Loucy (cell line): Measurements from ENCODE around the gene ARID2.

Source experiments
- H2AFZ ChIP-seq: fragments of 200-600 bp; sonication (generic); 2 replicates; pipeline ENCODE4 v1.6.0; 2016; ENCODE audit warnings: antibody characterized with exemption, mild to moderate bottlenecking, low read length, moderate library complexity
- H3F3A ChIP-seq: fragments of 200-600 bp; 2 replicates; pipeline ENCODE4 v1.6.0; 2016; ENCODE audit warnings: antibody characterized with exemption, low read depth, mild to moderate bottlenecking
- H3K27me3 ChIP-seq: fragments of 200-600 bp; sonication (generic); 2 replicates; pipeline ENCODE4 v1.6.1; 2014; ENCODE audit warnings: low read length, mild to moderate bottlenecking; ENCODE audit not compliant: insufficient read depth, poor library complexity, severe bottlenecking
- H3K36me3 ChIP-seq: fragments of 200-600 bp; sonication (generic); 2 replicates; pipeline ENCODE4 v1.6.1; 2016; ENCODE audit warnings: low read length; ENCODE audit not compliant: insufficient read depth
- H3K4me1 ChIP-seq: fragments of 200-600 bp; sonication (generic); 2 replicates; pipeline ENCODE4 v1.5.1; 2014; ENCODE audit warnings: low read length, mild to moderate bottlenecking; ENCODE audit not compliant: insufficient read depth, poor library complexity, severe bottlenecking
- H3K4me2 ChIP-seq: fragments of 200-600 bp; sonication (generic); 2 replicates; pipeline ENCODE4 v1.6.0; 2014; ENCODE audit warnings: antibody characterized with exemption, low read length, low read depth, mild to moderate bottlenecking; ENCODE audit not compliant: poor library complexity, severe bottlenecking
- H3K4me3 ChIP-seq: fragments of 200-600 bp; sonication (generic); 2 replicates; pipeline ENCODE4 v1.5.1; 2014; ENCODE audit warnings: low read length, mild to moderate bottlenecking, mixed read lengths; ENCODE audit not compliant: poor library complexity, severe bottlenecking
- H3K79me2 ChIP-seq: fragments of 200-600 bp; sonication (generic); 2 replicates; pipeline ENCODE4 v1.6.1; 2014; ENCODE audit warnings: low read length; ENCODE audit not compliant: insufficient read depth
- H3K9ac ChIP-seq: fragments of 200-600 bp; sonication (generic); 2 replicates; pipeline ENCODE4 v1.6.0; 2014; ENCODE audit warnings: mild to moderate bottlenecking, low read depth, low read length, moderate library complexity; ENCODE audit not compliant: poor library complexity, severe bottlenecking
- H3K9me2 ChIP-seq: fragments of 200-600 bp; sonication (generic); replicated peaks from 2 replicates; pipeline ENCODE4 v1.6.1; 2016; ENCODE audit warnings: low read depth, low read length, mixed read lengths
- H3K9me3 ChIP-seq: fragments of 200-600 bp; sonication (generic); 2 replicates; pipeline ENCODE4 v1.6.1; 2014; ENCODE audit warnings: mild to moderate bottlenecking, antibody characterized with exemption, low read length, low read depth; ENCODE audit not compliant: insufficient read depth
- H4K20me1 ChIP-seq: fragments of 200-600 bp; sonication (generic); 2 replicates; pipeline ENCODE4 v1.6.0; 2014; ENCODE audit warnings: antibody characterized with exemption, low read length, mild to moderate bottlenecking; ENCODE audit not compliant: insufficient read depth, poor library complexity, severe bottlenecking
- EZH2phosphoT487 ChIP-seq: fragments of 200-600 bp; IDR thresholded peaks from 2 replicates; pipeline ENCODE4 v1.6.1; 2018; ENCODE audit warnings: antibody characterized with exemption, mild to moderate bottlenecking, moderate library complexity, borderline replicate concordance
- TF ChIP-seq, protein P1 (sequence below): fragments of 200-600 bp; sonication (generic); conservative IDR thresholded peaks from 2 replicates; pipeline ENCODE4 v1.5.1; 2014; ENCODE audit warnings: mild to moderate bottlenecking, antibody characterized with exemption, low read length

ARID2 gene

DNA sequence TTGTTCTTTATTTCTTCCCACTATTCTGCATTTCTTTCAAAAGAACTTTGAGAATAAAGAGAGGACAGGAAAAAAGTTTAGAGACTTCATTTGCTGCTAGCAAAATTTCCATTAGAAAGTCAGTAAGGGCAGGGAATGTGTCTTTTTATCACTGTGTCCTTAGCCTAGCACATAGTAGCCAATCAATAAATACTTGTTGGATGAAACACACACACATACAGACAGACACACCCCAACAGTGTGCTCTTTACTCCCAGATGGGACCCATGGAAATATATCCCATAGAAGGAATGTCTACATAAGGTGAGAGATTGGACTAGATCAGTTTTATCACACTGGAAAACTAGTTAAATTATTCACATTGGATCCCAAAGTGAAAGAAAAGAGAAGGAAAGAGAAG is 21.1 kb upstream of the ARID2 start:
- Histone ChIP-seq H3K36me3 (no peaks in the 10 kb centered on the region), H3K4me1 (no peaks in the 10 kb centered on the region), H3K9me2 (no peaks in the 10 kb centered on the region), H3K9ac (no peak overlapping the region), H3K79me2 (no peaks in the 10 kb centered on the region), H3F3A (no peaks in the 10 kb centered on the region), H3K4me3 (no peak overlapping the region), H3K9me3 (no peaks in the 10 kb centered on the region), H4K20me1 (no peaks in the 10 kb centered on the region), H3K27me3 (no peaks in the 10 kb centered on the region), H2AFZ (no peak overlapping the region), H3K4me2 (no peak overlapping the region)
- TF ChIP-seq, protein P1, sequence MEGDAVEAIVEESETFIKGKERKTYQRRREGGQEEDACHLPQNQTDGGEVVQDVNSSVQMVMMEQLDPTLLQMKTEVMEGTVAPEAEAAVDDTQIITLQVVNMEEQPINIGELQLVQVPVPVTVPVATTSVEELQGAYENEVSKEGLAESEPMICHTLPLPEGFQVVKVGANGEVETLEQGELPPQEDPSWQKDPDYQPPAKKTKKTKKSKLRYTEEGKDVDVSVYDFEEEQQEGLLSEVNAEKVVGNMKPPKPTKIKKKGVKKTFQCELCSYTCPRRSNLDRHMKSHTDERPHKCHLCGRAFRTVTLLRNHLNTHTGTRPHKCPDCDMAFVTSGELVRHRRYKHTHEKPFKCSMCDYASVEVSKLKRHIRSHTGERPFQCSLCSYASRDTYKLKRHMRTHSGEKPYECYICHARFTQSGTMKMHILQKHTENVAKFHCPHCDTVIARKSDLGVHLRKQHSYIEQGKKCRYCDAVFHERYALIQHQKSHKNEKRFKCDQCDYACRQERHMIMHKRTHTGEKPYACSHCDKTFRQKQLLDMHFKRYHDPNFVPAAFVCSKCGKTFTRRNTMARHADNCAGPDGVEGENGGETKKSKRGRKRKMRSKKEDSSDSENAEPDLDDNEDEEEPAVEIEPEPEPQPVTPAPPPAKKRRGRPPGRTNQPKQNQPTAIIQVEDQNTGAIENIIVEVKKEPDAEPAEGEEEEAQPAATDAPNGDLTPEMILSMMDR = no peak
- TF ChIP-seq EZH2phosphoT487 = no peak

DNA sequence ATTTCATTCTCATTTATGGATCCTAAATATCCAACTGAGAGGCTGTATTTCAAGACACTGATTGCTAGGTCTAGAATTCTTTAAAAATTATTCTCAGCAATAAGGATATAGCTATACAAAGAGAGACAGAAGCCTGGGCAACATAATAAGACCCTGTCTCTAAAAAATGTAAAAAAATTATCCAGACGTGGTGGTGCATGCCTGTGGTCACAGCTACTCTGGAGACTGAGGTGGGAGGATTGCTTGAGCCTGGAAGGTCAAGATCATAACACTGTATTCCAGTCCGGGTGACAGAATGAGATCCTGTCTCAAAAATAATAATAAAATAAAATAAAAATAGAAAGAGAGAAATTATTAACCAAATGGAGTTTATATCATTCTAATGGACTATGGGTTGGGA is 20.6 kb upstream of the ARID2 start:
- H3K36me3 ChIP-seq = no peaks in the 10 kb centered on the region
- H3K79me2 ChIP-seq = no peaks in the 10 kb centered on the region
- H3K9me2 ChIP-seq = no peaks in the 10 kb centered on the region
- H3K4me1 ChIP-seq = no peaks in the 10 kb centered on the region
- H3K4me2 ChIP-seq = no peak overlapping the region
- no peaks in the 10 kb centered on the region for H4K20me1 ChIP-seq
- no peaks in the 10 kb centered on the region for H3K27me3 ChIP-seq
- H3K9ac ChIP-seq = no peak overlapping the region
- no peak overlapping the region for H2AFZ ChIP-seq
- TF ChIP-seq EZH2phosphoT487 = no peak
- TF ChIP-seq, protein P1 = no peak
- H3K9me3 ChIP-seq = no peaks in the 10 kb centered on the region
- H3K4me3 ChIP-seq = no peak overlapping the region
- H3F3A ChIP-seq = no peaks in the 10 kb centered on the region

DNA sequence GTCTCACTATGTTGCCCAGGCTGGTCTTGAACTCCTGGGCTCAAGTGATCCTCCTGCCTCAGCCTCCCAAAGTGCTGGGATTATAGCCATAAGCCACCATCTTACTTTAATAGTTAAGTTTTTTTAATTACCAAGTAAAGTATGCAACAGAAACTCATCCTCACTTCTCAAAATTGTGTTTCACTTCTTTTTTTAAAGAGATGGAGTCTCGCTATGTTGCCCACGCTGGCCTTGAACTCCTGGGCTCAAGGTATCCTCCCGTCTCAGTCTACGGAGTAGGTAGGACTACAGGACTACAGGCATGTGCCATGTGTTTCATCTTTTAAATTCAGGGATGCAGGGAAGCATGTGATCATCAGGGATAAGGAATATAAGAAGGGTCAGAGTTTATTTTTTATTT is 17.2 kb upstream of the ARID2 start:
- H3K4me3 ChIP-seq = no peak overlapping the region
- no peaks in the 10 kb centered on the region for H3K36me3 ChIP-seq
- H4K20me1 ChIP-seq = no peaks in the 10 kb centered on the region
- no peaks in the 10 kb centered on the region for H3K4me1 ChIP-seq
- H3K9ac ChIP-seq = no peak overlapping the region
- no peak overlapping the region for H2AFZ ChIP-seq
- no peak for TF ChIP-seq EZH2phosphoT487
- TF ChIP-seq, protein P1 = no peak
- H3F3A ChIP-seq = no peaks in the 10 kb centered on the region
- no peaks in the 10 kb centered on the region for H3K79me2 ChIP-seq
- H3K9me2 ChIP-seq = no peaks in the 10 kb centered on the region
- H3K27me3 ChIP-seq = no peaks in the 10 kb centered on the region
- H3K9me3 ChIP-seq = no peaks in the 10 kb centered on the region
- H3K4me2 ChIP-seq = no peak overlapping the region
